ENCODE data around the gene GPRASP3. TPM values are rescaled to one million over a fixed set of nuclear protein-coding genes. Genes with fewer than 3 reads are reported as not detected.

The GPRASP3 gene
- total RNA-seq, 1 experiment from 2014 or later: 7.8 TPM

DNA sequence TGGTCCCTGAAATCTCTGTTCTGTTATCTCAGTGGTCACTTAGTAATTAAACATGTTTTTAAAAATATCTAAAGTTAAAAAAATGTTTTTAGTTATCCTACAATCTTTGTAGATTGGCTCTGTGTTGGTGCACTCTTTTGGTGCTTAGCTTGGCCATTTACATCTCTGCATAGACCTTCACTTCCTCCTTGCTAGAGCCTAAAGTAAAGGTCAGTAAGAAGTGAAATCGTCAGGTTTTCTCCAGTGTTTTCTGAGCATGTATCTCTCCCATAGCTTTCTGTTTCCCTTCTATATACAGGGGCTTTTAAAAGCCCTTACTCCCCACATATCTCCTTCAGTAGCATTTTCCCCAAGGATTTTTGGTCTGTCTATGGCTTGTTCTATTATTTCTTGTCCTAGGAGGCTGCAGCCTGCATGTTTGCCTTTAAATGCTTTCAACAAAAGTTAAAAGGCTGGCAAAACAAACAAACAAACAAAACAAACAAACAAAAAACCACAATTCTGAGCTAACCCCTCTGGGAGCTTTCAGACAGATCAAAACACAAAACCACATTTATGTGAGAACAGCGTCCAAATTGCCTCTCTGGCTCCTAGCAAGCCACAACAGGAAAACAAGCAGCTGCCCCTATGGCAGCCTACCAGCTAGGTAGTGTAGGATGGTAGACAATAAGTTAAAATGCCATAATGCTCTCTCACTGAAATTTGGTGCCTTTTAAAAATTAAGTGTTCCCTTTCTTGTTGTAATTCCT, 35.6 kb upstream of the GPRASP3 start:
- Histone ChIP-seq H3K9me3 (ENCODE audit: low read depth, low read length, poor library complexity, severe bottlenecking) (peaks cover 15% of the 10 kb centered on the region), H3K27me3 (replicated peaks; ENCODE audit: insufficient read depth, low read depth, low read length, poor library complexity) (no peaks in the 10 kb centered on the region), H3K36me3 (ENCODE audit: insufficient read depth, low read length, poor library complexity, severe bottlenecking) (no peaks in the 10 kb centered on the region), H3K27ac (ENCODE audit: low read depth, low read length, poor library complexity, severe bottlenecking) (no peak overlapping the region), H3K4me1 (ENCODE audit: insufficient read depth, low read length, poor library complexity, severe bottlenecking) (no peaks in the 10 kb centered on the region), H3K4me3 (ENCODE audit: low read depth, low read length, poor library complexity, severe bottlenecking) (no peak overlapping the region)
- POLR2A ChIA-PET (ENCODE audit: low non-redundant PET): no interaction called here
- TF ChIP-seq EZH2 (IDR thresholded peaks at IDR 0.05; ENCODE audit: borderline replicate concordance, low read depth, low read length, poor library complexity, severe bottlenecking): no peak
- TF ChIP-seq, protein P1, sequence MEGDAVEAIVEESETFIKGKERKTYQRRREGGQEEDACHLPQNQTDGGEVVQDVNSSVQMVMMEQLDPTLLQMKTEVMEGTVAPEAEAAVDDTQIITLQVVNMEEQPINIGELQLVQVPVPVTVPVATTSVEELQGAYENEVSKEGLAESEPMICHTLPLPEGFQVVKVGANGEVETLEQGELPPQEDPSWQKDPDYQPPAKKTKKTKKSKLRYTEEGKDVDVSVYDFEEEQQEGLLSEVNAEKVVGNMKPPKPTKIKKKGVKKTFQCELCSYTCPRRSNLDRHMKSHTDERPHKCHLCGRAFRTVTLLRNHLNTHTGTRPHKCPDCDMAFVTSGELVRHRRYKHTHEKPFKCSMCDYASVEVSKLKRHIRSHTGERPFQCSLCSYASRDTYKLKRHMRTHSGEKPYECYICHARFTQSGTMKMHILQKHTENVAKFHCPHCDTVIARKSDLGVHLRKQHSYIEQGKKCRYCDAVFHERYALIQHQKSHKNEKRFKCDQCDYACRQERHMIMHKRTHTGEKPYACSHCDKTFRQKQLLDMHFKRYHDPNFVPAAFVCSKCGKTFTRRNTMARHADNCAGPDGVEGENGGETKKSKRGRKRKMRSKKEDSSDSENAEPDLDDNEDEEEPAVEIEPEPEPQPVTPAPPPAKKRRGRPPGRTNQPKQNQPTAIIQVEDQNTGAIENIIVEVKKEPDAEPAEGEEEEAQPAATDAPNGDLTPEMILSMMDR (conservative IDR thresholded peaks at IDR 0.05; ENCODE audit: low read depth, low read length): no peak
- CTCF ChIA-PET: no interaction called here
- no peak for DNase-seq (ENCODE audit: low spot score)
- no TSS peak for BruUV-seq (replicated peaks)
- intact Hi-C loops (cut with micrococcal nuclease; ENCODE audit: unreplicated experiment): no loop called here

- H3K4me3 ChIP-seq (ENCODE audit: low read depth, low read length, poor library complexity, severe bottlenecking): no peak overlapping the region
- intact Hi-C loops (cut with micrococcal nuclease; ENCODE audit: unreplicated experiment): no loop called here
- no peaks in the 10 kb centered on the region for H3K9me3 ChIP-seq (ENCODE audit: low read depth, low read length, poor library complexity, severe bottlenecking)
- POLR2A ChIA-PET (ENCODE audit: low non-redundant PET): no interaction called here
- no peak for DNase-seq (ENCODE audit: low spot score)
- CTCF ChIA-PET: no interaction called here
- TF ChIP-seq, protein P1 (conservative IDR thresholded peaks at IDR 0.05; ENCODE audit: low read depth, low read length): no peak
- no peak for TF ChIP-seq EZH2 (IDR thresholded peaks at IDR 0.05; ENCODE audit: borderline replicate concordance, low read depth, low read length, poor library complexity, severe bottlenecking)
- H3K27me3 ChIP-seq (replicated peaks; ENCODE audit: insufficient read depth, low read depth, low read length, poor library complexity): no peaks in the 10 kb centered on the region
- no peaks in the 10 kb centered on the region for H3K4me1 ChIP-seq (ENCODE audit: insufficient read depth, low read length, poor library complexity, severe bottlenecking)
- no peak overlapping the region for H3K27ac ChIP-seq (ENCODE audit: low read depth, low read length, poor library complexity, severe bottlenecking)
- BruUV-seq (replicated peaks): no TSS peak
- no peaks in the 10 kb centered on the region for H3K36me3 ChIP-seq (ENCODE audit: insufficient read depth, low read length, poor library complexity, severe bottlenecking)
These were observed 25.8 kb upstream of the GPRASP3 start for GRCh38 chrX:102694749-102695148.

DNA sequence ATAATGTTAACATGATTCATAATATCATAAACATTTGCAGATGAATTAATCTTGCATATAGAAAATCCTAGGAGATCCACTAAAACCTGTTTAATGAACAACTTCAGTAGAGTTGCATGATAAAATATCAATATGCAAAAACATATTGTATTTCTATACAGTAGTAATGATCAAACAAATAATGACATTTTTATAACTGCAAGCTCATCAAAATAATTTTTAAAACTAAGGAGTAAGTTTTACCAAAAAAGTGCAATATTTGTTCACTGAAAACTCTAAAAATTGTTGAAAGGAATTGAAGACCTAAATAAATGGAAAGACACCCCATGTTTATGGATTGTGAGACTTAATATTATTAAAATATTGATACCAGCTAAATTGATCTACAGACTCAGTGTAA, 24.2 kb upstream of the GPRASP3 start:
- no peak for DNase-seq (ENCODE audit: low spot score)

More for the DNA sequence above, 24.2 kb upstream of the GPRASP3 start:
- Histone ChIP-seq H3K27ac (ENCODE audit: low read depth, low read length, poor library complexity, severe bottlenecking) (no peak overlapping the region), H3K9me3 (ENCODE audit: low read depth, low read length, poor library complexity, severe bottlenecking) (no peaks in the 10 kb centered on the region), H3K4me3 (ENCODE audit: low read depth, low read length, poor library complexity, severe bottlenecking) (no peak overlapping the region), H3K27me3 (replicated peaks; ENCODE audit: insufficient read depth, low read depth, low read length, poor library complexity) (no peaks in the 10 kb centered on the region), H3K36me3 (ENCODE audit: insufficient read depth, low read length, poor library complexity, severe bottlenecking) (no peaks in the 10 kb centered on the region), H3K4me1 (ENCODE audit: insufficient read depth, low read length, poor library complexity, severe bottlenecking) (no peaks in the 10 kb centered on the region)
- TF ChIP-seq, protein P1 (conservative IDR thresholded peaks at IDR 0.05; ENCODE audit: low read depth, low read length): no peak
- TF ChIP-seq EZH2 (IDR thresholded peaks at IDR 0.05; ENCODE audit: borderline replicate concordance, low read depth, low read length, poor library complexity, severe bottlenecking): no peak
- ChIA-PET CTCF (no interaction called here), POLR2A (ENCODE audit: low non-redundant PET) (no interaction called here)
- BruUV-seq (replicated peaks): no TSS peak
- intact Hi-C loops (cut with micrococcal nuclease; ENCODE audit: unreplicated experiment): no loop called here

All from A673 (cell line).